Kidney capillary endothelial cell (primary cell): ENCODE data around the gene LANCL2.
"Not testable (repeated sequence)": the region's sequence is repeated elsewhere in the genome, so short reads cannot be mapped to it uniquely, and the experiment has no call there.

Experiments
- DNase-seq: peaks from one replicate; pipeline ENCODE4 v3.0.0-alpha.2; 2018; ENCODE audit warnings: low spot score

Gene LANCL2

GRCh38 chr7:55471594-55471993, 106.5 kb downstream of the LANCL2 start:
- DNase-seq = not testable (repeated sequence)

- not testable (repeated sequence) for DNase-seq
Measured at GRCh38 chr7:55472406-55472805, 107.3 kb downstream of the LANCL2 start.

GRCh38 chr7:55472928-55473725, 108.0 kb downstream of the LANCL2 start:
- DNase-seq = no peak

- DNase-seq = no peak
Measured at GRCh38 chr7:55473932-55474331, 108.8 kb downstream of the LANCL2 start.

DNA sequence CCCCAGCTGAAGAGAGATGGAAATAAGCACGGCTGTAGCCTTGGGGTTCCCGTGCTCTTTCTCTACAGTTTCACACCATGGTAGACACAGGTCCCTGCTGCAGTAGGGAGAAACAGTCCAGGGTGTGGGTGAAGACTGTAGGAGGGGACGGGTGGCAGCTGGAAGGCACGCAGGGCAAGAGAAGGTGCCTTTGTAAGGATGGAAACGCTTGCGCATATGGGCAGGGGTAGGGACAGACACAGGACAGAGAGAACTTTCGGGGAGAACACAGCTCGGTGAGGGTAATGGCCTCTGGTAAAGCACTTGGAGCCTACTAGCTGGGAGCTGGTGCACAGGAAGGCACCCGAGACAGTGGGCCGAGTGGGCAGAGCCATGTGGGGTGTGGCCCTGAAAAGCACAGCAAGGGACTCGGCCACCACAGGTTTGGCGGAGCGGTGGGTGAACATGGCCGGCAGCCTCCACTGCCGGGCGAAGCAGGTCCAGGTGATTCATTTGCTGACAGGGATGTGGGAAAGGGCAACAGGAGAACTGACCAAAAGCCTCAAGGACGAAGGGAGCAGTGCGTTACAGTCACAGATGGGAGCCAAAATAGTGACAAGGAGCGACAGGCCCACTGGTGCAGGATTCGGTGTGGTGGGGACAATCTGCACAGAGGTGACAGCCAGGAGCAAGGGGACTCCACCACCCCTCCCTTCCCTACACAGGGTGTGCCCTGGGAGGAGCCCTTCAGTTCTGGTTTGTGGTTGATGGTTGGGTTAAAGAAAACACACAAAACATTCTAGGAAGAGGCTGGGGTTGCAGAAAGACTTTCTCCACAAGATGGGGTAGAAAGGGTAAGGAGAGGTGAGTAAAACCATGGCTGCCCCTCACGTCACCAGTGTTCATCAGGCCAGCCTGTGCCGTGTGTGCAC, 110.1 kb downstream of the LANCL2 start:
- no peak for DNase-seq

- DNase-seq = no peak
Measured at GRCh38 chr7:55475855-55476803, 111.0 kb downstream of the LANCL2 start.

DNA sequence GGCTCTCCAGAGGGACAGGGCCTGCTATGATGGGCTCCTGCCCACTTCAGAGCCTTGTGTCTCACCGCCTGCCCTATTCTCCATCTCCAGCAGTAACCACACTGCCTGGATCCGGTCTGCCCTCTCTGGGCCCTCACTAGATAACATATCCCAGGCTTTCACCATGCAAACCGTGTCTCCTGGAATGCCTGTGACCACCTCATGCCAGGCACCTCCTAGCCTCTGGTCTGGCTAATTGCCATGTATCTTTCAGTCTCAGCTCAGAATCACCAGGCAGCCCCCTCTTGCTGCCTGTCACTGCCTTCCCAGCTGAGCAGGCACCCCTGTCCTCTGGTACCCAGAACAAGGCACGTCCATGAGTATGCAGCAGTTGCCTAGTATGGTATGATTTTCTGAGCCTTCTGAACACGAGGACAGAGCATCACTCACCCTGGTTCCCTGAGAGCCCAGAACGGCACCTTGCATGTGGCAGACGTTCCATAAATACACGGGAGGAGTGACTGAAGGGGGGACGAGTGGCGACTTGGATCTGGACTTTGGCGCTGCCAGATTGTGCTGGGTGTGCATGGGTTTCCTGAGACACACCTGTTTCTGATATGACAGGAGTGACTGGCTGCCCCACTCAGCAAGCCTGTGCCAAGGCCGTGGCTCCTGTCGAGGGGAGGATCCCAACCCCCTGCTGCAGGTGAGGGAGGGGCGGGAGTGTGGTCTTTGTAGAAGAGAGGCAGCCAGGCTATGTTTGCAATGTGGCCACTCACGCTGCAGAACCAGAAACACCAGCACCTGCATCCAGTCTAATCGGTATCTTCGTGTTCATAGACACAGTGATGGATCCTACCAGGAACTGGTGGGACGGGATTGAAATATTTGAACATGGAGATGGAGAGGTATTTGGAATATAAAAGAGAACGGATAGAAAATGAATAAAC, 112.0 kb downstream of the LANCL2 start:
- DNase-seq = no peak

DNA sequence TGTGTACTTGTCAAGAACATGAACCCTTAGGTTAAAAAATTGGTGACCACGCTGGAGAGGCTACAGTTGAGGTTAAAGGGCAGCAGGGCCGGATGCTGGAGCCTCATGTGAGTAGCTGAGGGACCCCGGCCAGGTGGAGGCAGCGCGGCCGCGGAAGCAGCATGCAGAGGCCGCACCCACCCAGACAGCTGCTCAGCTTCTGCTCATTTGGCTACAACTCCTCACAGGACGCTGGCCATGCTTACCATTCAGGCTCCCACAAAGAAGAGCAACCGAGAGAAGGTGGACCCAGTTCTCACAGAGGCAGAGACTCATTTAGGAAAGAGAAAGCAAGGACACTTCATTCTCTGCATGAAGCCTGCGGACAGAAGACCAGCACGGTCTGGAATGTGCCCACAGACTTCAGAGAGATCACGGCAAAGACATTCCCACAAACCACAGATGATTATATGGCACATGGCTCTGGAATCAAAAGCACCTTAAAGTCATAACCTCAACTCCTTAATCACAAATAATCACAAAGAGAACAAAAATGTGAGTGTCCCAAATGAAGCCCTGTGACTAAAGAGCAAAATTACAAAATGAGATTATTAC, 112.7 kb downstream of the LANCL2 start:
- DNase-seq = no peak

- DNase-seq = no peak
Measured at GRCh38 chr7:55478700-55479099, 113.6 kb downstream of the LANCL2 start.

DNA sequence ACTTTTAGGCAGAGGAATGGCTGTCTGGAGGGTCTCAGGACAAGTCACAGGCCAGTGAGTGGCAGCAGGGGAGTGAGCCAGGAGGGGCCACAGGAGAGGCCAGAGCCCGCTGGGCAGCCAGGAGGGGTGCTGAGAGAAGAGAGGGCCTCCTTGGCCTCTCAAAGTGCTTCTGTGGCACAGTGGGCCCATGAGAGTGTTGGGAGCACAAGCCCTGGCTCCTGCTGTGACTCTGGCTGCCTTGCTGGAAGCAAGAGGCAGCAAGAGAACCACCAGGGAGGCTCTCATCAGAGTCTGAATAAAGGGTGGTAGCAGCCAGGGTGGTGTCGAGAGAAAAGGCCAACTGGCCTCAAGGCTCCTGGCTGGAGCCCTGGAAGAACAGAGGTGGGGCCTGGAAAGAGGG, 116.0 kb downstream of the LANCL2 start:
- DNase-seq = no peak

- no peak for DNase-seq
Measured at GRCh38 chr7:55483046-55483445, 117.9 kb downstream of the LANCL2 start.
